ENCODE measurements around the gene CXCL3.

Gene CXCL3

GRCh38 chr4:73989031-73989430 lies 49.5 kb downstream of the CXCL3 start:
- DNase-seq (ENCODE audit: low read depth): no peak
- in situ Hi-C loops (cut with HindIII; ENCODE audit: low sequenced_read_pairs): no loop called here
- no peak for TF ChIP-seq CTCF (IDR thresholded peaks at IDR 0.05; ENCODE audit: low read depth, low read length, missing control alignments)
- no peak overlapping the region for H3K4me3 ChIP-seq (ENCODE audit: low read depth, low read length)

- in situ Hi-C loops (cut with HindIII; ENCODE audit: low sequenced_read_pairs): no loop called here
- no peak for TF ChIP-seq CTCF (IDR thresholded peaks at IDR 0.05; ENCODE audit: low read depth, low read length, missing control alignments)
- no peak for DNase-seq (ENCODE audit: low read depth)
- H3K4me3 ChIP-seq (ENCODE audit: low read depth, low read length): no peak within 1 kb of the TSS
Measured at GRCh38 chr4:73988061-73988460, 50.4 kb downstream of the CXCL3 start, which contains the start of gene PPBP. PPBP (minus strand) TSS chr4:73988190; CDS start chr4:73988103, 87 bp downstream.

All from astrocyte of the cerebellum (primary cell).